ENCODE data around the gene PPFIBP2. TPM values are rescaled to one million over a fixed set of nuclear protein-coding genes. Genes with fewer than 3 reads are reported as not detected.

Gene PPFIBP2
- total and polyA plus RNA-seq, 12 donors: 6.4 to 40.7 (median 21.4) TPM

DNA sequence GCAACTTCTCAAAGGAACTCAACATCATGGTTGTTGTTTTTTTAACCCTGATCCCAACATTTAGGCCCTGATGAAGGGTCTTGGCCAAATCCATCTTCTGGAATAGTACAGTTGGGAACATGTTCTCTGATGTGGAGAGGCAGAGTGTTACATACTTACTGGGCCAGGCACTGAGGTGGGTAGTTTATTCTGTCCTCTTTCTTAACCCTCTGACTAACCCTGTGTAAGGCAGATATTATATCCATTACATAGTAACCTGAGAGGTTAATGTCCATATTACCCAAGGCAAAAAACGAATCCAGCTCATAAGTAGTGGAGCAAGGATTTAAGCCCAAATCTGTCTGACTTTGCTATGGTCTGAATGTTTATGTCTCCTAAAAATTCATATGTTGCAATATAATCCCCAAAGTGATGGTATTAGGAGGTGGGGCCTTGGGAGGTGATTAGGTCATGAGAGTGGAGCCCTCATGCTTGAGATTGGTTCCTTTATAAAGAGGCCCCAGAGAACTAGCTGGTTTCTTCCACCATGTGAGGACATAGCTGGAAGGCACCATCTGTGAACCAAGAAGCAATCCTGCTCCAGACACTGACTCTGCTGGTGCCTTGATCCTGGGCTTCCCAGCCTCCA, 16.3 kb downstream of the PPFIBP2 start:
- no peak overlapping the region for H3K27ac ChIP-seq

DNA sequence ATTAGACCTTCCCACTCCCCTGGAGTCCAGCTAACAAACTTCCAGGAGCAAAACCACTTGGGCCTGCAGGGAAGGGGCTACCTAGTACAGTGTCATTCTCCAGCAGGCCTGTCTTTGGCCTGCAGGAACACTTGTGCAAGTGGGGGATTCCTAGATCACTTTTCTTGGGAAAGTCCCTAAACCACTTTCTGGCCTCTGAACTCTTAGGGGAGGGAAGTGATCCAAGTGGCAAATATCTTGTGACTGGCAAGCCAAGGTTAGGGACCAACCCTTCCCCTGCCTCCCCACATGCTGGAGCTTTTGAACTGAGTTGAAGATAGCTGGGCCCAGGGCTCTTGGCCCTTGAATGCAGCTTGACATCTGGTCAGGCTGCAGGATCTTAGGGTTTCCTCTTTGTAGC, 17.2 kb downstream of the PPFIBP2 start:
- H3K27me3 ChIP-seq: no peaks in the 10 kb centered on the region
- ATAC-seq (no peak), DNase-seq (no peak)
- H3K4me3 ChIP-seq: no peak overlapping the region
- H3K36me3 ChIP-seq: no peaks in the 10 kb centered on the region
- intact Hi-C loops (cut with DNase I): no loop called here
- no peak overlapping the region for H3K27ac ChIP-seq
- TF ChIP-seq, protein P1, sequence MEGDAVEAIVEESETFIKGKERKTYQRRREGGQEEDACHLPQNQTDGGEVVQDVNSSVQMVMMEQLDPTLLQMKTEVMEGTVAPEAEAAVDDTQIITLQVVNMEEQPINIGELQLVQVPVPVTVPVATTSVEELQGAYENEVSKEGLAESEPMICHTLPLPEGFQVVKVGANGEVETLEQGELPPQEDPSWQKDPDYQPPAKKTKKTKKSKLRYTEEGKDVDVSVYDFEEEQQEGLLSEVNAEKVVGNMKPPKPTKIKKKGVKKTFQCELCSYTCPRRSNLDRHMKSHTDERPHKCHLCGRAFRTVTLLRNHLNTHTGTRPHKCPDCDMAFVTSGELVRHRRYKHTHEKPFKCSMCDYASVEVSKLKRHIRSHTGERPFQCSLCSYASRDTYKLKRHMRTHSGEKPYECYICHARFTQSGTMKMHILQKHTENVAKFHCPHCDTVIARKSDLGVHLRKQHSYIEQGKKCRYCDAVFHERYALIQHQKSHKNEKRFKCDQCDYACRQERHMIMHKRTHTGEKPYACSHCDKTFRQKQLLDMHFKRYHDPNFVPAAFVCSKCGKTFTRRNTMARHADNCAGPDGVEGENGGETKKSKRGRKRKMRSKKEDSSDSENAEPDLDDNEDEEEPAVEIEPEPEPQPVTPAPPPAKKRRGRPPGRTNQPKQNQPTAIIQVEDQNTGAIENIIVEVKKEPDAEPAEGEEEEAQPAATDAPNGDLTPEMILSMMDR (IDR thresholded peaks at IDR 0.05): no peak
- no peaks in the 10 kb centered on the region for H3K9me3 ChIP-seq
- H3K4me1 ChIP-seq: peaks cover 0 to 12% (median 0%) of the 10 kb centered on the region in 9 donors

More for the DNA sequence above, 16.3 kb downstream of the PPFIBP2 start:
- Histone ChIP-seq H3K4me1 (peaks cover 0 to 21% (median 0%) of the 10 kb centered on the region in 9 donors), H3K9me3 (no peaks in the 10 kb centered on the region), H3K4me3 (no peak overlapping the region), H3K36me3 (no peaks in the 10 kb centered on the region), H3K27me3 (no peaks in the 10 kb centered on the region)
- DNase-seq (no peak), ATAC-seq (no peak)
- TF ChIP-seq, protein P1 (IDR thresholded peaks at IDR 0.05): no peak
- intact Hi-C loops (cut with DNase I): no loop called here
- WGBS, 2 donors: 93 to 94% methylated on average over 1 of the region's 1 CpG

DNA sequence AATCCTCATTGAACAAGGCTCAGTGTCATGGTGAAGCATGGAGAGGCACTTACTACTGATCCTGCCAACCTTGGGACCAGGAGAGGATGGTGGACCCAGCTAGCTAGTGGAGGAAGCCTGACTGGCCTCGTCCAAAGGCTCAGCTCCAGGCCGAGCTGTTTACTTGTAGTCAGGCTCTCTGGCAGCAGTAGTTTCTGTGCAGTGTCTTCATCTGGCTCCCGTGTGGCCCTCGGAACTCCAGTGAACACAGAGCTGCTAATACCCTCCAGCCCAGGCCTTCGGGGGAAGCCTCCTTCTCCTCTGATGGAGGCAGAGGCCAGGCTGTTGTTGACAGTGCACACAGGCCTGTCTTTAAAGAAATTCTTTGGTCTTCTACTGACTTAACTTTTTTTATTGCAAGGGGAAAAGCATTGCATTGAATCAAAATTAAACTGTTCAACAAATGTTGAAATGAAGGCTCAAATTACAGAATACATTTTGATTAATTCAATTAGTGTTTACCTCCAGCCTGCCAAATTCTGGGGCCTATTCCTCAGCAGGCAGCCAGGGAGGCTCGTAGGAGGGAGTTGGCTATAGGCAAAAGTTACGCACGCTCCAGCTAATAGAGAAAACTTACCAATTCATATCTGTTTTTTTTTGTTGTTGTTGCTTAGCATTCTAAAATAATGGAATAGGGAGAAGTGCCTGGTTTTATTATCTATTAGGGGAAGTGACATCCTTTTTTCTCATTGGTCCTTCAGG, 18.8 kb downstream of the PPFIBP2 start:
- Histone ChIP-seq H3K4me1 (peaks cover 0 to 12% (median 0%) of the 10 kb centered on the region in 9 donors), H3K27ac (no peak overlapping the region), H3K4me3 (no peak overlapping the region), H3K9me3 (no peaks in the 10 kb centered on the region), H3K36me3 (no peaks in the 10 kb centered on the region), H3K27me3 (no peaks in the 10 kb centered on the region)
- TF ChIP-seq, protein P1 (IDR thresholded peaks at IDR 0.05): no peak
- ATAC-seq (no peak), DNase-seq (no peak)
- intact Hi-C loops (cut with DNase I): no loop called here
- WGBS, 2 donors: 86% methylated on average over 8 of the region's 8 CpGs

DNA sequence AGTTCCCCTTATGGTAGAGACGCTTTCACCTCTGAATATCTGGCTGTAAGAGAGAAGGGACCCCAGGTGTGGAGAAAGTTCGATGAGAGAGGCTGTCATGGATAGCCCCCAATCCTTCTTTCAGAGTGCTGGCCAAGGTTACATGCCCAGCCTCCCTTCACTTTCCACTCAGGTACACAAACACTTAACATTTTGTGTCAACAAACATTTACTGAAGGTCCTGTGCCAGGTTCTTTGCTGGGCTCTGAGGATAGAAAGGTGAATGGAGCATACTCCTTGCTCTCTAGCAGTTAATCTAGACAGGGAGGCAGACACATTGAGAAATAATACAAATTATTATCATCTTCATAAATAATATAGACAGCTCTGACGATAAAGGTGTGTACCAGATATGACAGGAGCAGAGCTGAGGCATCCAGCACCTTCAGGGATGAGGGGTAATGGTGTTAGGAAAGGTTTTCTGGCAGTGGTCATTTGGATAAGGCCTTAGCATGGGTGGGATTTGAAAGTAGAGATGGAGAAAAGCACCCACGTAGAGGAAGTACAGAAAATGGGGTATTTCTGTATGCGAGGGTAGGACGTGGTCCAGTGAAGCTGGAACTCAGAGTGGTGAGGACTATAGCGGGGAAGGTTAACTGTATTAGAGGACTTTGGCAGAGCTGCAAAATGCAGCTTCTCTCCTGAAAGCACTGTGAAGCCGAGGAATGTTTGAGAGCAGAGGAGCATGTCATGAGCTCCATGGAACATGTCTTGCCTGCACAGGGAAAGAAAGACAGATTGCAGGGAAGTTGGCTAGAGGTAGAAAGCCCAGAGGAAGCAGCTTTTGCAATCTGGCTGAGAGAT, 19.6 kb downstream of the PPFIBP2 start:
- no peaks in the 10 kb centered on the region for H3K9me3 ChIP-seq
- whole genome bisulfite sequencing, 2 donors: 88% methylated on average over 8 of the region's 8 CpGs
- no peaks in the 10 kb centered on the region for H3K36me3 ChIP-seq
- no peak overlapping the region for H3K27ac ChIP-seq
- no peak overlapping the region for H3K4me3 ChIP-seq
- ATAC-seq (no peak), DNase-seq (no peak)
- H3K27me3 ChIP-seq: no peaks in the 10 kb centered on the region
- intact Hi-C loops (cut with DNase I): no loop called here
- peaks cover 0 to 15% (median 6%) of the 10 kb centered on the region in 9 donors for H3K4me1 ChIP-seq
- TF ChIP-seq, protein P1 (IDR thresholded peaks at IDR 0.05): no peak

All from heart right ventricle (tissue), 16 donors.